ENCODE results near the gene PI16.
A peak's percentile ranks its signal among the peaks of the same experiment; 100 is the strongest.

The PI16 gene

GRCh38 chr6:37005827-37006567 lies 51.5 kb downstream of the PI16 start:
- TF ChIP-seq REST (IDR thresholded peaks at IDR 0.05; ENCODE audit: insufficient read depth in 1 of 2, low read depth in 2 of 2, low read length in 2 of 2): no peak
- no peak for TF ChIP-seq SIN3A (IDR thresholded peaks at IDR 0.05; ENCODE audit: borderline replicate concordance, insufficient read depth, low read length)
- no peak for TF ChIP-seq TAF1 (IDR thresholded peaks at IDR 0.05; ENCODE audit: borderline replicate concordance, insufficient read depth, low read length)
- no peak for TF ChIP-seq FOXP2 (optimal IDR thresholded peaks at IDR 0.05; ENCODE audit: borderline replicate concordance, extremely low read depth, extremely low read length, insufficient read depth)
- TF ChIP-seq POLR2AphosphoS5 (IDR thresholded peaks at IDR 0.05; ENCODE audit: low read depth, low read length): no peak

- TF ChIP-seq SIN3A (IDR thresholded peaks at IDR 0.05; ENCODE audit: borderline replicate concordance, insufficient read depth, low read length): no peak
- no peak for TF ChIP-seq TAF1 (IDR thresholded peaks at IDR 0.05; ENCODE audit: borderline replicate concordance, insufficient read depth, low read length)
- TF ChIP-seq POLR2AphosphoS5 (IDR thresholded peaks at IDR 0.05; ENCODE audit: low read depth, low read length): no peak
- TF ChIP-seq REST (IDR thresholded peaks at IDR 0.05; ENCODE audit: insufficient read depth in 1 of 2, low read depth in 2 of 2, low read length in 2 of 2): no peak
- TF ChIP-seq FOXP2 (optimal IDR thresholded peaks at IDR 0.05; ENCODE audit: borderline replicate concordance, extremely low read depth, extremely low read length, insufficient read depth): no peak
Measured at GRCh38 chr6:37006793-37007339, 52.3 kb downstream of the PI16 start.

GRCh38 chr6:37007340-37008043 lies 53.0 kb downstream of the PI16 start:
- no peak for TF ChIP-seq TAF1 (IDR thresholded peaks at IDR 0.05; ENCODE audit: borderline replicate concordance, insufficient read depth, low read length)
- no peak for TF ChIP-seq POLR2AphosphoS5 (IDR thresholded peaks at IDR 0.05; ENCODE audit: low read depth, low read length)
- TF ChIP-seq REST (IDR thresholded peaks at IDR 0.05; ENCODE audit: insufficient read depth in 1 of 2, low read depth in 2 of 2, low read length in 2 of 2): peak; percentile 81 to 89
- TF ChIP-seq FOXP2 (optimal IDR thresholded peaks at IDR 0.05; ENCODE audit: borderline replicate concordance, extremely low read depth, extremely low read length, insufficient read depth): no peak

- TF ChIP-seq TAF1 (IDR thresholded peaks at IDR 0.05; ENCODE audit: borderline replicate concordance, insufficient read depth, low read length): no peak
- TF ChIP-seq REST (IDR thresholded peaks at IDR 0.05; ENCODE audit: insufficient read depth in 1 of 2, low read depth in 2 of 2, low read length in 2 of 2): no peak
- no peak for TF ChIP-seq FOXP2 (optimal IDR thresholded peaks at IDR 0.05; ENCODE audit: borderline replicate concordance, extremely low read depth, extremely low read length, insufficient read depth)
- TF ChIP-seq POLR2AphosphoS5 (IDR thresholded peaks at IDR 0.05; ENCODE audit: low read depth, low read length): no peak
- TF ChIP-seq SIN3A (IDR thresholded peaks at IDR 0.05; ENCODE audit: borderline replicate concordance, insufficient read depth, low read length): no peak
Measured at GRCh38 chr6:37008484-37009465, 54.2 kb downstream of the PI16 start.
